C1 segment of cervical spinal cord (tissue), 14 donors: ENCODE measurements around the gene JADE3.
A peak's percentile ranks its signal among the peaks of the same experiment; 100 is the strongest.
"Not testable (repeated sequence)": the region's sequence is repeated elsewhere in the genome, so short reads cannot be mapped to it uniquely, and the experiment has no call there.

Experiments used
- DNase-seq, 14 donors: peaks; one replicate each; lab custom pipeline; 2025; lab: John Stamatoyannopoulos, UW

Gene JADE3

DNA sequence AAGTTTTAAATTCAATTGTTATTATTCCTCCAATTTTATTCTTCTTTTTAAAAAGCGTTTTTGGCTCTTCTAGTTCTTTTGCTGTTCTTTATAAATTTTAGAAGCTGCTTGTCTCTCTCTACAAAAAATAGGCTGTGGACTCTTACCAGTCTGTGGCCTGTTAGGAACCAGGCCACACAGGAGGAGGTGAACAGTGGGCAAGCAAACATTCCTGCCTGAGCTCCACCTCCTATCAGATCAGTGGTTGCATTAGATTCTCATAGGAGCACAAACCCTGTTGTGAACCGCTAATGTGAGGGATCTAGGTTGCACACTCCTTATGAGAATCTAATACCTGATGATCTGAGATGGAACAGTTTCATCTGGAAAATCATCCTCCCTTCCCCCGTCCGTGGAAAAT is 23.1 kb downstream of the JADE3 start:
- no peak for DNase-seq

- DNase-seq: no peak
These were observed 26.4 kb downstream of the JADE3 start for GRCh38 chrX:46938589-46938988.

DNA sequence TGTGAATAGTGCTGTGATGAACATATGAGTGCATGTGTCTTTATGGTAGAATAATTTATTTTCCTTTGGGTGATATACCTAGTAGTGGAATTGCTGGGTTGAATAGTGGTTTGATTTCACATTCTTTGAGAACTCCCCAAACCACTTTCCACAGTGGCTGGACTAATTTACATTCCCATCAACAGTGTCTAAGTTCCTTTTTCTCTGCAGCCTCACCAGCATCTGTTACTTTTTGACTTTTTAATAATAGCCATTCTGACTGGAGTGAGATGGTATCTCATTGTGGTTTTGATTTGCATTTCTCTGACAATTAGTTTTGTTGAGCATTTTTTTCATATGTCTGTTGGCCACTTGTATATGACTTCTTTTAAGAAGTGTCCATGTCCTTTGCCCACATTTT is 29.1 kb downstream of the JADE3 start:
- no peak for DNase-seq

DNA sequence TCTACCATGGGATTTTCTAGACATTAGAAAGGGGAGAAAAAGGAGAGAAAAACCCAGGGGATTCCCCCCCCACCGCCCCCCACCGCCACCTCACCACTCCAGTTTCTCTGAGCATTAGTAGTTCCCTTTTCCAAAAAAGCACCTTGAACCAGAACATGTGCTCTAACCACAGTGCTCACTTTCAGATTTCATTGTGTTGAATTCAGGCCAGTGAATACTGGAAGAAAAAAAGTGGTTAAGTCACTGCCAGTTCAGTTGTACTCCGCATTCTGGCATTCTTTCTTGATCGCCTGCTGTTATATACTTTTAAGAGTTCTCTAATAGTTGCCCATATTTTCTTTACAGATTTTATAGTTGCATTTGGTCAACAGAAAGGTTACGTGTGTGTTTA is 40.9 kb downstream of the JADE3 start:
- no peak for DNase-seq

- peak in 2 of 14 donors; percentile 0 for DNase-seq
These were observed 41.4 kb downstream of the JADE3 start for GRCh38 chrX:46953597-46953996.

GRCh38 chrX:46954716-46955115 is 42.5 kb downstream of the JADE3 start:
- no peak for DNase-seq

DNA sequence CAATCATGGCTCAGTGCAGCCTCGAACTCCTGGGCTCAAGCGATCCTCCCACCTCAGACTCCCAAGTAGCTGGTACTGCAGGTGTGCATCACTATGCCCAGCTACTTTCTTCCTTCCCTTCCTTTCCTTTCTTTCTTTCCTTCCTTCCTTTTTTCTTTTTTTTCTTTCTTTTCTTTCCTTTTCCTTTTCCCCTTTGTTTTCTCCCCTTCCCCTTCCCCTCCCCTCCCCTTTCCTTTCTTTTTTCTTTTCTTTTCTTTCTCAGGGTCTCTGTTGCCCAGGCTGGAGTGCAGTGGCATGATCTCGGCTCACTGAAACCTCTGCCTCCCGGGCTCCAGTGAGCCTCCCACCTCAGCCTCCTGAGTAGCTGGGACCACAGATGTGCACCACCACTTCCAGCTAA is 44.4 kb downstream of the JADE3 start:
- DNase-seq: not testable (repeated sequence)

DNA sequence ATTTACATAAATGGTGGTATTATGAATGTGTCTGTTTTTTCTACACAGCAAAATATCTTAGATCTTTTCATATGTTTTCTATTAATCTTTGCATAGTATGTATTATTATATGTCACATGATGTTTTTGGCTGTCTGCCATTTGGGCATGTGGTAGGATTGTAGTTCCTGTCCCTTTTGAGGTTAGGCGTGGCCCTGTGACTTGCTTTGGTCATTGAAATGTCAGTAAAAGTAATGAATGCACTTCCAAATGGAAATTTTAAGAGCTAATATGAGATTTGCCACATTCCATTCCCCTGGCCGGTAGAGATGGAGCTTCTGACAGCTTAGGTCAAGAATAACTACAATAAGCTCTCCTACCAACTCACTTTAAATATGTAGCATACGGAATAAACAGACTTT is 45.1 kb downstream of the JADE3 start:
- no peak for DNase-seq

GRCh38 chrX:46959101-46959500 is 46.9 kb downstream of the JADE3 start:
- DNase-seq: no peak

GRCh38 chrX:46959985-46960700 is 47.9 kb downstream of the JADE3 start:
- DNase-seq: no peak

GRCh38 chrX:46961097-46961496 is 48.9 kb downstream of the JADE3 start:
- DNase-seq: no peak

DNA sequence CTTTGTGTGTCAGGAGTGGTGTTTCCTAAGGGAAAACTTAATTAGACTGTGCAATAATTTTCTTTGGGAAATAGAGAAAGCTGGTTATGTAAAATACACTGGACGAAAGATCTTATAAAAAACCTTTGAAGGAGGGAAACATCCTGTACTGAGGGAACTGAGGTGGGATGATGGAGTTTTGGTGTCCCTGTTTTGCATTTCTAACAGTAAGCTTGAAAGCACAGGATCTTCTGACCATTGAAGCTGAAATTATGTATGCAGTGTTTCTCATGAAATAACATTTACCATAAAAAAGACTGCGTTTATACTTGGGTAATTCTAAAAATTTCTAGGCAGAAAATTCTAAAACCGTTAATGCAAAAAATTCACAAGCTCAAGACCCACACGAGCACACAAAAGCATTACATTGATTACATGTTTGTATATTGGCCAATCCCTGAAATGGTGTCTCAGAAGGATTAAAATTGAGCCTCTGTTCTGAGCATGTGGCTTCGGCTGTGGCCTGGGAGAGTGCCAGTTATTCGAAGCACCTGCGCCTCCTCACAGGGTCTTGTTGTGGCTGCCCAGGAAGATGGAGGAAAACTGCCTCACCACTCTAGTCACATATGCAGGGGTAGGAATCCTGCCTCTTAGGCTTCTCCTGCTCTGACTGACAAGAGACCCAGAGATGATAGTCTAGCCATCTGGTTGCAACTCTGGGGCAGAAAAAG is 49.5 kb downstream of the JADE3 start:
- DNase-seq: no peak

DNA sequence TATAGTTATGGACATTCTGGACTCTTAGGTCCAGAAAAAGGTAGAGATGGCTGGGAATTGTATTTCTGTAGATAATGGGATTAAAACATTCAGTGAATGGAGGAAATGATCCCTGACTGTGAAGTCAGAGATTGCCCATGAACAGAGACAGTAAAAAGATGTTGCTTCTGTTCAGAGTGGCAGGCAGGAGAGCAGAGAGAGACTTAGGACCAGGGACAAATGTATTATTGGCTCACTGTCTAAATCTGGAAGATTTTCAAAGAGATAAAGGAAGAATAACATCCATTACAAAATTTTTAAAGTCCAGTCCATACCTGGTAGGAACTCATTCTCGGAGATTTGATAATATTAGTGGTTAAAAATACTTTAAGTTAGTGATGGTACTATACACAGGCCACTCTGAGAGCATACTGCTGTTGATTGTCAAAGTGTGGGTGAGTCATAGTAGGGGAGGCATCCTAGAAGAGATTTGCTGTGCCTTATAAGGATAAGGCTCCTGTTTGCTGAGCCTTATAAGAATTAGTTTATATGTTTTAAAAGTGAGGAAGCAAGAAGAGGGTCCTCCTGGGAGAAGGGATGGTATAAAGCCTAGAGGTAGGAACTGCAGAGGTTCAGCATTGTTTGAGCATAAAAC is 53.0 kb downstream of the JADE3 start:
- DNase-seq: no peak

GRCh38 chrX:46967547-46967946 is 55.3 kb downstream of the JADE3 start:
- no peak for DNase-seq

DNA sequence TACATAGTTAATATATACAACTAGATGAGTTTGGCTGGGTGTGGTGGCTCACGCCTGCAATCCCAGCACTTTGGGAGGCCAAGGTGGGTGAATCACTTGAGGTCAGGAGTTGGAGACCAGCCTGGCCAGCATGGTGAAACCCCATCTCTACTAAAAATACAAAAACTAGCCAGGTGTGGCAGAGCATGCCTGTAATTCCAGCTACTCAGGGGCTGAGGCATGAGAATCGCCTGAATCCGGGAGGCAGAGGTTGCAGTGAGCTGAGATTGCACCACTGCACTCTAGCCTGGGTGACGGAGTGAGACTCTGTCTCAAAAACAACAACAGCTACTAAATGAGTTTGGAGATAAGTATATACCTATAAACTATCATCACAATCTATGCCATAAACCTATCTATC is 64.8 kb downstream of the JADE3 start:
- not testable (repeated sequence) for DNase-seq

- DNase-seq: no peak
These were observed 66.4 kb downstream of the JADE3 start for GRCh38 chrX:46978341-46979291.

GRCh38 chrX:46984705-46985104 is 72.5 kb downstream of the JADE3 start:
- no peak for DNase-seq

- no peak for DNase-seq
These were observed 77.3 kb downstream of the JADE3 start for GRCh38 chrX:46989548-46989947.

GRCh38 chrX:46991664-46992063 is 79.4 kb downstream of the JADE3 start:
- DNase-seq: no peak

DNA sequence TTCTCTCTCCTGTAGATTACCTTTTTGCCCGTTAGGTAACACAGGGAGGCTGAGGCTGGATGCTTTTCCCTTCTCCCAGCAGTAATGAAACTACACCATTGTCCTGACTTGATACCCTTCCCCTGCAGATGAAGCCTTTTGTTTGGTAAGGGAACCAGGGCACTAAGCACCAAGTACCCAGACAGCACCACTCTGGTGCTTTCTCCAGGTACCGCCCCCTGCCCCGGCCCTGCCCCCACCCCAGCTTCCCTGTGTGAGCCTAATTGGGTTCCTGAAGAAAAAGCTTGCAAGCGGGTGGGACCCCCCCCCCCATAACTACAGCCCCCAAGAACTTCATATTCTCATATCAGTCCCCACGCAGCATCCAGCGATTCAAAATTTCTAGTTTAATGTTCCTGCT is 79.8 kb downstream of the JADE3 start:
- DNase-seq: no peak

- peak in 10 of 14 donors; percentile 2 to 26 (median 6) for DNase-seq
These were observed 81.9 kb downstream of the JADE3 start for GRCh38 chrX:46994096-46994495.

DNA sequence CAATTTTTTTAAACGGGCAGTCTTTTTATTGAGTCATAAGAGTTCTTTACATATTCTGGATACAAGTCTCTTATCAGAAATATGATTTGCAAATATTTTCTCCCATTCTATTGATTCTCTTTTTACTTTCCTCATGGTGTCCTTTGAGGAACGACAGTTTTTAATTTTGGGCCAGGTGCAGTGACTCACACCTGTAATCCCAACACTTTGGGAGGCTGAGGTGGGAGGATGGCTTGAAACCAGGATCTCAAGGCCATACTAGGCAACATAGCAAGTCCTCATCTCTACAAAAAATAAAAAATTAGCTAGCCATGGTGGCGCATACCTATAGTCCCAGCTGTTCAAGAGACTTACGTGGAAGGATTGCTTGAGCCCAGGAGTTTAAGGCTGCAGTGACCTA is 99.9 kb downstream of the JADE3 start:
- no peak for DNase-seq
